ENCODE measurements around the gene ANKRD50. TPM values are rescaled to one million over a fixed set of nuclear protein-coding genes. Genes with fewer than 3 reads are reported as not detected.
A peak's percentile ranks its signal among the peaks of the same experiment; 100 is the strongest.

Gene ANKRD50
- total RNA-seq, 1 experiment from 2014 or later = 17.2 TPM

DNA sequence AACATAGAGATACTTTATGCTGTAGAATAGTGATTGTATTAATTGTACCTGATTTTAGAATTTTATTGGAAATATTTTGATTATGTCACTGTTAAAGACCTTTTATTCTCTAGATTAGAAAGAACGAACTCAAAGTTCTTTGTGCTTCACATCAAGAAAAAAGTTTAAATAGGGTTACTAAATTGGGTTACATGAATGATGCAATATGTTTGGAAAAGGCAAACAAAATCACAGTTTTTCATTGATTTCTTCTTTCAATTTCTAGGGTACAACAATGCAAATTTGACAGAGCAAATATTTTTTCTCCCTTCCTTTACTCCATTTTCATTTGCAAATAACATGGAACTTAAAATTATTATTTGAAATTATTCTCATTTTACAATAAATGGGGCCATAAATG lies 24.0 kb upstream of the ANKRD50 start:
- TF ChIP-seq, protein P1, sequence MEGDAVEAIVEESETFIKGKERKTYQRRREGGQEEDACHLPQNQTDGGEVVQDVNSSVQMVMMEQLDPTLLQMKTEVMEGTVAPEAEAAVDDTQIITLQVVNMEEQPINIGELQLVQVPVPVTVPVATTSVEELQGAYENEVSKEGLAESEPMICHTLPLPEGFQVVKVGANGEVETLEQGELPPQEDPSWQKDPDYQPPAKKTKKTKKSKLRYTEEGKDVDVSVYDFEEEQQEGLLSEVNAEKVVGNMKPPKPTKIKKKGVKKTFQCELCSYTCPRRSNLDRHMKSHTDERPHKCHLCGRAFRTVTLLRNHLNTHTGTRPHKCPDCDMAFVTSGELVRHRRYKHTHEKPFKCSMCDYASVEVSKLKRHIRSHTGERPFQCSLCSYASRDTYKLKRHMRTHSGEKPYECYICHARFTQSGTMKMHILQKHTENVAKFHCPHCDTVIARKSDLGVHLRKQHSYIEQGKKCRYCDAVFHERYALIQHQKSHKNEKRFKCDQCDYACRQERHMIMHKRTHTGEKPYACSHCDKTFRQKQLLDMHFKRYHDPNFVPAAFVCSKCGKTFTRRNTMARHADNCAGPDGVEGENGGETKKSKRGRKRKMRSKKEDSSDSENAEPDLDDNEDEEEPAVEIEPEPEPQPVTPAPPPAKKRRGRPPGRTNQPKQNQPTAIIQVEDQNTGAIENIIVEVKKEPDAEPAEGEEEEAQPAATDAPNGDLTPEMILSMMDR (conservative IDR thresholded peaks at IDR 0.05) = no peak
- TF ChIP-seq EZH2 (IDR thresholded peaks at IDR 0.05; ENCODE audit: low read depth) = no peak
- no peak overlapping the region for H2AFZ ChIP-seq

DNA sequence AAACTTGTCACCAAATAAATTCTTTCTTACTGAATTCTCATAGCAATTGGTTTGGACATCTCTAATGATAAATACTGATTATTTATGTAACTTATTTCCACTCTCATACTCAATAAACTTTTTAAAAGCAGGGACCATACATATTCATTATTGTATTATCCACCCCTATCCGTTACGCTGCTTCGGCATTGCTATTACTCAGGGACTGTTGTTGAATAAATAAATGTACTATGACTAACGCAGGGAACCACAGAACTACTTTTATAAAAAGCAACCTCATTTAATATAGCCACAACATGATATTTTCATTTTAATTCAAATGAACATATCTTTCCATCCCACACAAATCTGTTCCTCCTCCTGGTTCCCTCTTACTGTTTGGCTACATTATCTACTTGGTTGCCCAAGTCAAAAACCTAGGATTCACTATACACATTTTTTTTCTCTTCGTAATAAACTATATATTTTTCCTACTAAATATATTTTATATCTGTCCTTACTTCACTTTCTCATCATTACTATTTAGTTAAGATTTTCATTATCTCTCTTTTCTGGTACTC lies 14.9 kb upstream of the ANKRD50 start:
- no peak for TF ChIP-seq EZH2 (IDR thresholded peaks at IDR 0.05; ENCODE audit: low read depth)
- TF ChIP-seq, protein P1 (conservative IDR thresholded peaks at IDR 0.05) = no peak
- no peak for DNase-seq
- POLR2A ChIA-PET (ENCODE audit: unreplicated experiment) = no interaction called here
- Histone ChIP-seq H3K9me2 (ENCODE audit: insufficient read depth) (peaks cover 6% of the 10 kb centered on the region; the same call in 1 of the 2 replicates), H3K27me3 (ENCODE audit: insufficient read depth, low read depth) (no peaks in the 10 kb centered on the region), H3K9me3 (ENCODE audit: insufficient read depth, low read depth) (no peaks in the 10 kb centered on the region), H2AFZ (0 out of 2 replicates have a peak overlapping the region, but pooled peaks have one; percentile 25), H4K20me1 (ENCODE audit: insufficient read depth) (no peaks in the 10 kb centered on the region), H3K79me2 (ENCODE audit: low read depth) (no peaks in the 10 kb centered on the region), H3K4me1 (replicated peaks; ENCODE audit: insufficient read depth) (no peaks in the 10 kb centered on the region), H3K4me2 (no peak overlapping the region), H3K27ac (no peak overlapping the region), H3K36me3 (ENCODE audit: low read depth) (no peaks in the 10 kb centered on the region), H3F3A (ENCODE audit: insufficient read depth, low read depth) (no peaks in the 10 kb centered on the region), H3K4me3 (no peak overlapping the region)
- no TSS peak for BruUV-seq (replicated peaks)
- CTCF ChIA-PET = no interaction called here
- intact Hi-C loops (cut with micrococcal nuclease; ENCODE audit: unreplicated experiment) = no loop called here

More for the DNA sequence above, 24.0 kb upstream of the ANKRD50 start:
- no peaks in the 10 kb centered on the region for H3K27me3 ChIP-seq (ENCODE audit: insufficient read depth, low read depth)
- ChIA-PET POLR2A (ENCODE audit: unreplicated experiment) (no interaction called here), CTCF (no interaction called here)
- H3F3A ChIP-seq (ENCODE audit: insufficient read depth, low read depth) = no peaks in the 10 kb centered on the region
- H3K79me2 ChIP-seq (ENCODE audit: low read depth) = no peaks in the 10 kb centered on the region
- no peak overlapping the region for H3K4me3 ChIP-seq
- H3K36me3 ChIP-seq (ENCODE audit: low read depth) = no peaks in the 10 kb centered on the region
- BruUV-seq (replicated peaks) = no TSS peak
- no peak overlapping the region for H3K4me2 ChIP-seq
- no peaks in the 10 kb centered on the region for H3K4me1 ChIP-seq (replicated peaks; ENCODE audit: insufficient read depth)
- DNase-seq = no peak
- H3K27ac ChIP-seq = no peak overlapping the region
- H3K9me2 ChIP-seq (ENCODE audit: insufficient read depth) = peaks cover 7% of the 10 kb centered on the region; the same call in 1 of the 2 replicates
- intact Hi-C loops (cut with micrococcal nuclease; ENCODE audit: unreplicated experiment) = no loop called here
- H4K20me1 ChIP-seq (ENCODE audit: insufficient read depth) = no peaks in the 10 kb centered on the region
- H3K9me3 ChIP-seq (ENCODE audit: insufficient read depth, low read depth) = no peaks in the 10 kb centered on the region

DNA sequence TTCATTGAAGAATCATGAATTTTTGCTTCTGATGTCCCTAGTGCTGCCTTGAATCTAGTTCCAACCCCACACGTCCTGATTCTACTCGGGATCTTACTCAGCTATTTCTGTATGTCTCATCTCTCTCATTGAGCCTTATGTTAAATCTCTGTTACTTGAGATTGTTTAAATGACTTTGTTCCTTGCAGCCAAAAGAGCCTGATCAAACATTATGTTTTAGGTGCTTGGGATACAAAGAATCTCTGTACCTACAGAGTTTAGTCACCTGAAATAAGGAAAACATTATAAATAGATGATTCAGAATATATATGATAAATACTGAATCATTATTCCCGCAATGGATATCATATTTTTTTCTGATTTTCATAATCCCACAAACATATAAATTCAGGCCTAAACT lies 13.7 kb upstream of the ANKRD50 start:
- H3K9me3 ChIP-seq (ENCODE audit: insufficient read depth, low read depth) = no peaks in the 10 kb centered on the region
- no peak for TF ChIP-seq EZH2 (IDR thresholded peaks at IDR 0.05; ENCODE audit: low read depth)
- TF ChIP-seq, protein P1 (conservative IDR thresholded peaks at IDR 0.05) = no peak
- no TSS peak for BruUV-seq (replicated peaks)
- no peak for DNase-seq
- POLR2A ChIA-PET (ENCODE audit: unreplicated experiment) = no interaction called here
- no peak overlapping the region for H3K27ac ChIP-seq
- no peaks in the 10 kb centered on the region for H3F3A ChIP-seq (ENCODE audit: insufficient read depth, low read depth)
- no peaks in the 10 kb centered on the region for H3K27me3 ChIP-seq (ENCODE audit: insufficient read depth, low read depth)
- H3K4me3 ChIP-seq = no peak overlapping the region
- no peaks in the 10 kb centered on the region for H3K79me2 ChIP-seq (ENCODE audit: low read depth)
- intact Hi-C loops (cut with micrococcal nuclease; ENCODE audit: unreplicated experiment) = no loop called here
- H4K20me1 ChIP-seq (ENCODE audit: insufficient read depth) = no peaks in the 10 kb centered on the region
- H3K36me3 ChIP-seq (ENCODE audit: low read depth) = no peaks in the 10 kb centered on the region
- peaks cover 8% of the 10 kb centered on the region; the same call in 1 of the 2 replicates for H3K9me2 ChIP-seq (ENCODE audit: insufficient read depth)
- H3K4me1 ChIP-seq (replicated peaks; ENCODE audit: insufficient read depth) = no peaks in the 10 kb centered on the region
- H2AFZ ChIP-seq = no peak overlapping the region
- CTCF ChIA-PET = no interaction called here
- H3K4me2 ChIP-seq = no peak overlapping the region

Data from PC-9 (cell line).